Uterus (tissue), 2 donors: ENCODE results near the gene S100A13.

ENCODE experiments used
- CTCF ChIP-seq, 4 experiments: fragments of 200-600 bp in 2 of 4; fragments of 450-650 bp in 2 of 4; sonication (generic) in 2 of 4; IDR thresholded peaks; one replicate each; pipeline ENCODE4 v1.5.1; 2016 to 2019; ENCODE audit warnings: antibody characterized with exemption in 4 of 4, mild to moderate bottlenecking in 2 of 4, moderate library complexity in 1 of 4
- POLR2A ChIP-seq, 2 donors: fragments of 450-650 bp; IDR thresholded peaks; one replicate each; pipeline ENCODE4 v1.6.1; 2016; ENCODE audit warnings: antibody characterized with exemption in 2 of 2, mild to moderate bottlenecking in 1 of 2, moderate library complexity in 1 of 2

- TF ChIP-seq CTCF (IDR thresholded peaks at IDR 0.05) (no peak), POLR2A (IDR thresholded peaks at IDR 0.05) (no peak)
Observed at GRCh38 chr1:153587314-153587713, 40.0 kb downstream of the S100A13 start.
